HG03571 (cell line): Measurements from ENCODE around the gene VAMP8.
"Not testable (repeated sequence)": the region's sequence is repeated elsewhere in the genome, so short reads cannot be mapped to it uniquely, and the experiment has no call there.

Source experiments
- ATAC-seq: cut with Tn5 transposase; IDR thresholded peaks from one replicate; pipeline ENCODE4 v1.9.1; 2021; ENCODE audit not compliant: unreplicated experiment

Gene VAMP8

DNA sequence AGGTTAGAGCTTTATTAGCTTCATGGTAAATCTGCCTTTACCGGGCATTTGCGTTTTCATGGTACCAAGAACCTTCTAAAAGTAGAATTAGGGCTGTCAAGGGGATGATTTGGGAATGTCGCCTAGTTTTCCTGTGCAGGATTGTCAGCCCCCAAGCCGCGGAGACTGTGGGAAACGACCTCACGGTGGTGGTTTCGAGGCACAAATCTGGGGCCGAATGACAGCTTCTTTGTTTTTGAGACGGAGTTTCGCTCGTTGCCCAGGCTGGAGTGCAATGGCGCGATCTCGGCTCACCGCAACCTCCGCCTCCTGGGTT is 38.0 kb downstream of the VAMP8 start:
- ATAC-seq = no peak

DNA sequence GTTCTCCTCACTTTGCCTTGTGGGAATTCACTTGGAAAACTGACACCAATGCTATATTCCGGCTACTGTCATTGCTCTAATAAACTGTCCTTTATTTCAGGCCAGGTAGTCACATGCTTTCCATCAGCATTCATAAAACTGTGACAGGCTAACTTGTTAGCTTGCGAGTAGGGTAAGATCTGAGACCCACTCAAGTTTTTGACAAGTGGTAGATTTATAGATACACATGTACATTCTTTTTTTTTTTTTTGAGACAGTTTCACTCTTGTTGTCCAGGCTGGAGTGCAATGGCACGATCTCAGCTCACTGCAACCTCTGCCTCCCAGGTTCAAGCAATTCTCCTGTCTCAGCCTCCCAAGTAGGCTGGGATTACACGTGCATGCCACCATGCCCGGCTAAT is 40.3 kb downstream of the VAMP8 start:
- not testable (repeated sequence) for ATAC-seq

DNA sequence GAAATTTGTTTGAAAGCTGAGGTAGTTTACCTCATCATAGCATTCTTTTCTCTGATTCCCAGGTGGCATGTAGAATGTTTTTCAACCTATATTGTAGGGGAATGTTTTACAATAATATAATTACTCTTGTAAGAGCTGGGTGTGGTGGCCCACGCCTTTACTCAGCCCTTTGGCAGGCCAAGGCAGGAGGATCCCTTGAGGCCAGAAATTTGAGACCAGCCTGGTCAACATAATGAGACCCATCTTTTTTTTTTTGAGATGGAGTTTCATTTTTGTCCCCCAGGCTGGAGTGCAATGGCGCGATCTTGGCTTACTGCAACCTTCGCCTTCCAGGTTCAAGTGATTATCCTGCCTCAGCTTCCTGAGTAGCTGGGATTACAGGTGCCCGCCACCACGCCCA is 42.2 kb downstream of the VAMP8 start:
- ATAC-seq = no peak

- ATAC-seq = no peak
These were observed 44.0 kb downstream of the VAMP8 start for GRCh38 chr2:85621338-85621737.

- no peak for ATAC-seq
These were observed 46.6 kb downstream of the VAMP8 start for GRCh38 chr2:85623991-85624390.

GRCh38 chr2:85628658-85629057 is 51.3 kb downstream of the VAMP8 start:
- no peak for ATAC-seq

DNA sequence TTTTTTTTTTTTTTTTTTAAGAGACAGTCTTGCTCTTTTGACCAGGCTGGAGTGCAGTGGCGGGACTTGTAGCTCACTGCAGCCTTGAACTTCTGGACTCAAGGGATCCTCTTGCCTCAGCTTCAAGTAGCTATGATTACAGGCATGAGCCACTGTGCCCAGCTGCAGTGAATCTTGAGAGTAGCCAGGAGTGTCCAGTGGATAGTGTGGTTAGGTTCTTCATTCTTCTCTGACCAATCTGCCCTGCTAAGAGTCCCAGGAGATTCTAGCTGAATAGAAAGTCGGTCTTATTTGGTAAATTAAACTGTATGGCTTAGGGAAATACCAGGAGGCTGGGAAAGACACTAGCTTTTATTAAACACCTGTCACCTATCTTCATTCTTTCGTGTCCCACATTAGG is 53.9 kb downstream of the VAMP8 start:
- no peak for ATAC-seq
